ENCODE results near the gene PDCL3. TPM values are rescaled to one million over a fixed set of nuclear protein-coding genes. Genes with fewer than 3 reads are reported as not detected.

The PDCL3 gene
- total RNA-seq, 2 donors from 2014 or later = 3.4 to 9.2 TPM

GRCh38 chr2:100614455-100615000 lies 51.7 kb downstream of the PDCL3 start:
- no peaks in the 10 kb centered on the region for H3K9me3 ChIP-seq
- DNase-seq = no peak
- no peaks in the 10 kb centered on the region for H3K4me1 ChIP-seq
- intact Hi-C loops (cut with DNase I) = loop anchor here (5.0 kb wide), 1 partner anchor 373 kb away; no protein-coding TSS in a partner anchor
- TF ChIP-seq CTCF (IDR thresholded peaks at IDR 0.05) (no peak), POLR2A (IDR thresholded peaks at IDR 0.05) (no peak)
- no peaks in the 10 kb centered on the region for H3K27me3 ChIP-seq
- no peak overlapping the region for H3K27ac ChIP-seq
- no peak for ATAC-seq
- no peak overlapping the region for H3K4me3 ChIP-seq
- H3K36me3 ChIP-seq (replicated peaks in 1 of 2; ENCODE audit: insufficient read depth in 1 of 2, low read depth in 2 of 2) = no peaks in the 10 kb centered on the region
- WGBS, 2 donors = 79 to 86% methylated on average over 11 of the region's 11 CpGs

GRCh38 chr2:100615471-100615870 lies 52.7 kb downstream of the PDCL3 start:
- TF ChIP-seq CTCF (IDR thresholded peaks at IDR 0.05) = no peak
- TF ChIP-seq POLR2A (IDR thresholded peaks at IDR 0.05) = no peak
- ATAC-seq = no peak
- no peaks in the 10 kb centered on the region for H3K36me3 ChIP-seq (replicated peaks in 1 of 2; ENCODE audit: insufficient read depth in 1 of 2, low read depth in 2 of 2)
- no peak overlapping the region for H3K27ac ChIP-seq
- no peaks in the 10 kb centered on the region for H3K27me3 ChIP-seq
- WGBS, 2 donors = 76 to 82% methylated on average over 4 to 6 of the region's 6 CpGs
- H3K9me3 ChIP-seq = no peaks in the 10 kb centered on the region
- no peaks in the 10 kb centered on the region for H3K4me1 ChIP-seq
- no peak for DNase-seq
- H3K4me3 ChIP-seq = no peak overlapping the region
- intact Hi-C loops (cut with DNase I) = no loop called here

GRCh38 chr2:100615886-100616285 lies 53.1 kb downstream of the PDCL3 start:
- 72 to 80% methylated on average over 4 of the region's 4 CpGs for WGBS, 2 donors
- intact Hi-C loops (cut with DNase I) = no loop called here

GRCh38 chr2:100616841-100617390 lies 54.1 kb downstream of the PDCL3 start:
- Histone ChIP-seq H3K27ac (no peak overlapping the region), H3K36me3 (replicated peaks in 1 of 2; ENCODE audit: insufficient read depth in 1 of 2, low read depth in 2 of 2) (no peaks in the 10 kb centered on the region), H3K4me1 (no peaks in the 10 kb centered on the region), H3K27me3 (no peaks in the 10 kb centered on the region), H3K9me3 (no peaks in the 10 kb centered on the region), H3K4me3 (no peak overlapping the region)
- intact Hi-C loops (cut with DNase I) = no loop called here
- TF ChIP-seq POLR2A (IDR thresholded peaks at IDR 0.05) = no peak
- no peak for TF ChIP-seq CTCF (IDR thresholded peaks at IDR 0.05)
- WGBS, 2 donors = 89 to 92% methylated on average over 8 of the region's 8 CpGs
- DNase-seq (no peak), ATAC-seq (no peak)

More at GRCh38 chr2:100615886-100616285, 53.1 kb downstream of the PDCL3 start:
- no peak for TF ChIP-seq POLR2A (IDR thresholded peaks at IDR 0.05)
- TF ChIP-seq CTCF (IDR thresholded peaks at IDR 0.05) = no peak
- no peak for ATAC-seq
- no peaks in the 10 kb centered on the region for H3K36me3 ChIP-seq (replicated peaks in 1 of 2; ENCODE audit: insufficient read depth in 1 of 2, low read depth in 2 of 2)
- H3K4me3 ChIP-seq = no peak overlapping the region
- no peak overlapping the region for H3K27ac ChIP-seq
- H3K27me3 ChIP-seq = no peaks in the 10 kb centered on the region
- no peak for DNase-seq
- no peaks in the 10 kb centered on the region for H3K4me1 ChIP-seq
- no peaks in the 10 kb centered on the region for H3K9me3 ChIP-seq

GRCh38 chr2:100619951-100620350 lies 57.2 kb downstream of the PDCL3 start:
- 71 to 79% methylated on average over 5 to 6 of the region's 6 CpGs for WGBS, 2 donors
- no peak for ATAC-seq
- no peak overlapping the region for H3K4me3 ChIP-seq
- no peaks in the 10 kb centered on the region for H3K4me1 ChIP-seq
- no peak overlapping the region for H3K27ac ChIP-seq
- no peaks in the 10 kb centered on the region for H3K9me3 ChIP-seq
- intact Hi-C loops (cut with DNase I) = no loop called here
- TF ChIP-seq CTCF (IDR thresholded peaks at IDR 0.05) = no peak
- no peak for TF ChIP-seq POLR2A (IDR thresholded peaks at IDR 0.05)
- H3K27me3 ChIP-seq = no peaks in the 10 kb centered on the region
- DNase-seq = no peak
- no peaks in the 10 kb centered on the region for H3K36me3 ChIP-seq (replicated peaks in 1 of 2; ENCODE audit: insufficient read depth in 1 of 2, low read depth in 2 of 2)

Measured in body of pancreas (tissue), 4 donors.